ENCODE results near the gene DCAKD. TPM values are rescaled to one million over a fixed set of nuclear protein-coding genes. Genes with fewer than 3 reads are reported as not detected.
A peak's percentile ranks its signal among the peaks of the same experiment; 100 is the strongest.

Gene DCAKD
- total RNA-seq, 4 donors from 2014 or later, result 9.8 to 14.4 (median 12.3) TPM

DNA sequence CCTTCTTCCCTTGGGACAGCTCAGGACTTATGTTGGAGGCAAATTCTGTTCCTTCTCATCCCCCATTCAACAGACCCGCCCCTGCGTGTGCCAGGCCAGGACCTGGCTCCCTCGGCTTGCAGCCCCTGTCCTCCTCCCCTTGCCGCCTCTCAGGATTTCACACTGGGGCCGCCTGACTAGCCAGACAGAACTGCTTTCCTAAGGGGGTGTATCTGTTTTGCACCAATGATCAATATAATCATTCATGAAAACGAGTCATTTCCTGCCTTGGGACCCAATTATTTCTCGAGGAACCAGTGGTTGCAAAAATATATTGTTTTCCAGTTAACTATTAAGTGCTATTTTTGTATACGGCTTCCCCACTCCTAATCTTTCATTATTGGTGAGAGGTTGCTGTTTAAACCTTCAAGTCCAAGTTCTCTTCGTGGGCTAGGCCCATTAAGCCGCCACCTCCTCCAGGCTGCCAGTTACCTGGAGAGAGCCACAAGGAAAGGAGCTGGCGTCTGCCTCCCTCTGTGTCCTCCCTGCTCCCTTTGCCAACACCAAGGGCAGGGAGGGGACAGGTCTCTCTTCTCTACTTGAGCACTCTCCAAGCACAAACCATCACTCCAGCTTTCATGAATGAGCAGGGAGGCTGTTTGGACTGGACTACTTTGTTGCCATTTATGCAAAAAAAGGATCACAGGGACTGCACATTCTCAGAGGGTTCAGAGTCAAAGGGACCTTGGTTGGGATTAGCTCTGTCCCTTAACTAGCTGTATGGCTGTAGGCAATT lies 8.9 kb downstream of the DCAKD start:
- no peaks in the 10 kb centered on the region for H3K36me3 ChIP-seq
- in situ Hi-C loops (cut with MboI; ENCODE audit: low sequenced_read_pairs in 4 of 4), result loop anchor here in 1 of 4 donors (25.0 kb wide), 1 partner anchor 280 kb away; the partner anchor contains the start of gene ADAM11
- H3K27me3 ChIP-seq, result no peaks in the 10 kb centered on the region
- peaks cover 28 to 31% of the 10 kb centered on the region in 2 donors for H3K4me1 ChIP-seq
- intact Hi-C loops (cut with DNase I; ENCODE audit: low total_unique reads), result no loop called here
- ATAC-seq (no peak), DNase-seq (no peak)
- H3K4me3 ChIP-seq, result no peak overlapping the region
- H3K9me3 ChIP-seq, result no peaks in the 10 kb centered on the region
- TF ChIP-seq, protein P1, sequence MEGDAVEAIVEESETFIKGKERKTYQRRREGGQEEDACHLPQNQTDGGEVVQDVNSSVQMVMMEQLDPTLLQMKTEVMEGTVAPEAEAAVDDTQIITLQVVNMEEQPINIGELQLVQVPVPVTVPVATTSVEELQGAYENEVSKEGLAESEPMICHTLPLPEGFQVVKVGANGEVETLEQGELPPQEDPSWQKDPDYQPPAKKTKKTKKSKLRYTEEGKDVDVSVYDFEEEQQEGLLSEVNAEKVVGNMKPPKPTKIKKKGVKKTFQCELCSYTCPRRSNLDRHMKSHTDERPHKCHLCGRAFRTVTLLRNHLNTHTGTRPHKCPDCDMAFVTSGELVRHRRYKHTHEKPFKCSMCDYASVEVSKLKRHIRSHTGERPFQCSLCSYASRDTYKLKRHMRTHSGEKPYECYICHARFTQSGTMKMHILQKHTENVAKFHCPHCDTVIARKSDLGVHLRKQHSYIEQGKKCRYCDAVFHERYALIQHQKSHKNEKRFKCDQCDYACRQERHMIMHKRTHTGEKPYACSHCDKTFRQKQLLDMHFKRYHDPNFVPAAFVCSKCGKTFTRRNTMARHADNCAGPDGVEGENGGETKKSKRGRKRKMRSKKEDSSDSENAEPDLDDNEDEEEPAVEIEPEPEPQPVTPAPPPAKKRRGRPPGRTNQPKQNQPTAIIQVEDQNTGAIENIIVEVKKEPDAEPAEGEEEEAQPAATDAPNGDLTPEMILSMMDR (IDR thresholded peaks at IDR 0.05 in 4 of 5, conservative IDR thresholded peaks at IDR 0.05 in 1 of 5), result no peak
- TF ChIP-seq POLR2A (IDR thresholded peaks at IDR 0.05), result no peak
- H3K27ac ChIP-seq, result no peak overlapping the region

DNA sequence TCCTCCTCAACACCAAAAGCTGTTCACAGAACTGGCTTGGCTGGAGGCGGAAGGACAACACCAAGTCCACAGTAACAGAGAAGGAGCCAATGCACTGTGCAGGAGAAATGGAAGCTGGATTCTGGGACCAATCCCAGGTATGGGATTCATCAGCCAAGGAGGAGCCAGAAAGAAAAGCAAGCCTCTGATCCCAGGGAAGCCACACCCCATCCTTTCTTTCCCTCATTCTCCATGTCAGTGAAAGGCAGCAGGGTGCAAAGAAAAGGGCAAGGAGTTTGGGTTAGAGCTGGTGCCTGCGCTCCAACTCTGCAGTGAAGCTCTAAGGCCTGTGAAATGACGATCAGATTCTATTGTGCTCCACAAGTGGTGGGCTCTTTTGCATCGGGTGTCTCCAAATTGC lies 11.0 kb downstream of the DCAKD start:
- peak in 1 of 2 donors; percentile 41 for ATAC-seq
- H3K27me3 ChIP-seq, result no peaks in the 10 kb centered on the region
- no peak for DNase-seq
- TF ChIP-seq POLR2A (IDR thresholded peaks at IDR 0.05), result no peak
- TF ChIP-seq, protein P1 (IDR thresholded peaks at IDR 0.05 in 4 of 5, conservative IDR thresholded peaks at IDR 0.05 in 1 of 5), result no peak
- H3K4me3 ChIP-seq, result no peak overlapping the region
- H3K9me3 ChIP-seq, result no peaks in the 10 kb centered on the region
- no peaks in the 10 kb centered on the region for H3K36me3 ChIP-seq
- intact Hi-C loops (cut with DNase I; ENCODE audit: low total_unique reads) (no loop called here), in situ Hi-C loops (cut with MboI; ENCODE audit: low sequenced_read_pairs in 4 of 4) (loop anchor here in 1 of 4 donors (25.0 kb wide), 1 partner anchor 278 kb away; the partner anchor contains the start of gene ADAM11)
- H3K27ac ChIP-seq, result peak overlapping the region in 2 of 4 donors; percentile 55 to 64
- H3K4me1 ChIP-seq, result peaks cover 24 to 31% of the 10 kb centered on the region in 2 donors

DNA sequence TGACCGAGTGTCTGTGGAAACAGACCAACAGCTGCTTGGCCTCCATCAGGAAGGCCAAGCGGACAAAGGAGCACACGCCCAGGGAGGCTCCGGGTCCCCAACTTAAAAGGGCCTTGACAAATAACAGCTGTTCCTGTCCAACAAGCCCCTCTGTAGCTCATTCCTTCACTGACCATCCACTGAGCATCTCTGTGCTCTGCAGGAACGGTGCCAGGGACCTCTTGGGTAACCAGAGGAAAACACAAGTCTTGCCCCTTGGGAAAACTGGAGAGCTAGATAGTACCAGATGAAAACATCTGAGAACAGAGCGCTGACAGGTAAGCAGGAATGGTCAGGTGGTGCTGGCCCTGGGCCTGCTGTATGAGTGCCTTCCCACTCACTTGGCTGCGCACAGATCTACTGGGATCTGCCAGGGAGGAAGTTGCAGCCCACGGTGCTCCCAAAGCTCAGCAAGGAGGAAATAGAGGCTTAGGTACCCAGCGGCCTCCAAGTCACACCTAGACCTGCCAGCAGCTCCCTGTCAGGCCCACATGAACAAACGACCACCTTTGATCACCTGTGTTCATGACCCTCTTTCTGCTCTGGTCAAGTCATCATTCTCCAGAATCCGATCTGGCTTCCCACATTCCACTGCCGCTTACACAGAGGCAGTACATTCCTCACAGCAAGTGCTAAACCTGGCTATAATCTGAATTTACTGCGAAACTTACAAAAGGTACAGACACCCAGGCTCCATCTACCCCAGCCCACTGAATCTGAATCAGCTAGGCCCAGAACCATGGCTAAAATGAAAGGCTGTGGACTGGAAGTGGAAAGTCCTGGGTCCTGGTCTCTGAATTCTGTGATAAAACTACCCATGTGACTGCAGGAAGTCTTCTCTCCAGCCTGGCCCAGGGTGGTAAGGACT lies 12.5 kb downstream of the DCAKD start:
- Histone ChIP-seq H3K9me3 (no peaks in the 10 kb centered on the region), H3K4me1 (peaks cover 24 to 31% of the 10 kb centered on the region in 2 donors), H3K27ac (peak overlapping the region in 1 of 4 donors; percentile 10), H3K27me3 (no peaks in the 10 kb centered on the region), H3K36me3 (peaks cover 0 to 4% of the 10 kb centered on the region in 2 donors), H3K4me3 (no peak overlapping the region)
- no peak for TF ChIP-seq POLR2A (IDR thresholded peaks at IDR 0.05)
- TF ChIP-seq, protein P1 (IDR thresholded peaks at IDR 0.05 in 4 of 5, conservative IDR thresholded peaks at IDR 0.05 in 1 of 5), result no peak
- intact Hi-C loops (cut with DNase I; ENCODE audit: low total_unique reads) (no loop called here), in situ Hi-C loops (cut with MboI; ENCODE audit: low sequenced_read_pairs in 4 of 4) (loop anchor here in 1 of 4 donors (25.0 kb wide), 1 partner anchor 277 kb away; the partner anchor contains the start of gene ADAM11)
- DNase-seq, result peak in 1 of 2 donors; percentile 57
- ATAC-seq, result peak in 1 of 2 donors; percentile 31

DNA sequence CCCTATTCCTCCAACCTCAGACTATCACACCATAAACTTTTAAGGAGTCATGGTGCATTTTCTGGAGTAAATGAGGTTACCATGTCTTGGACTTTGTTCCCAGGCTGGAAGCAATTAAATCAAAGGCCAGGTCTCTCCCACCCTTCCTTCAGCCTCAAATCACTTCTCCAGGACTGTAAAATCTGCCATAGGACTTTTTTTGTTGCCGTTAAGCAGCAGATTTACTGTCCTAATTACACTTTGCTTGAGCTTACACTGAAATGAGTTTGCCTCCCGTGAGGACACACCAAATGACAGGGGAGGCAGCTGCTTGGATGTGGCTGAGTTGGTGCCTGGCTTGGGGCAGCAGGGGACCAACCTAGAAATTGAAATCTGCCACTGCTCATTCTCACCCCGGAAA lies 14.7 kb downstream of the DCAKD start:
- TF ChIP-seq, protein P1 (IDR thresholded peaks at IDR 0.05 in 4 of 5, conservative IDR thresholded peaks at IDR 0.05 in 1 of 5), result no peak
- no peak for TF ChIP-seq POLR2A (IDR thresholded peaks at IDR 0.05)
- Histone ChIP-seq H3K4me1 (peaks cover 20 to 26% of the 10 kb centered on the region in 2 donors), H3K9me3 (no peaks in the 10 kb centered on the region), H3K27ac (no peak overlapping the region), H3K27me3 (no peaks in the 10 kb centered on the region), H3K36me3 (peaks cover 0 to 24% of the 10 kb centered on the region in 2 donors), H3K4me3 (no peak overlapping the region)
- in situ Hi-C loops (cut with MboI; ENCODE audit: low sequenced_read_pairs in 4 of 4) (loop anchor here in 1 of 4 donors (25.0 kb wide), 1 partner anchor 274 kb away; the partner anchor contains the start of gene ADAM11), intact Hi-C loops (cut with DNase I; ENCODE audit: low total_unique reads) (no loop called here)
- ATAC-seq (no peak), DNase-seq (no peak)
